ENCODE results near the gene ZNF280B.
"Not testable (repeated sequence)": the region's sequence is repeated elsewhere in the genome, so short reads cannot be mapped to it uniquely, and the experiment has no call there.

The ZNF280B gene

GRCh38 chr22:22513619-22514018 lies 5.1 kb upstream of the ZNF280B start:
- DNase-seq (ENCODE audit: low spot score): no peak
- ChIA-PET POLR2A (ENCODE audit: low non-redundant PET) (no interaction called here), CTCF (no interaction called here)
- H3K27ac ChIP-seq: no peak overlapping the region
- no peak for TF ChIP-seq CTCF (conservative IDR thresholded peaks at IDR 0.05; ENCODE audit: low read depth)

GRCh38 chr22:22512951-22513350 lies 4.4 kb upstream of the ZNF280B start:
- DNase-seq (ENCODE audit: low spot score): no peak
- no peak overlapping the region for H3K27ac ChIP-seq
- CTCF ChIA-PET: no interaction called here
- POLR2A ChIA-PET (ENCODE audit: low non-redundant PET): no interaction called here
- no peak for TF ChIP-seq CTCF (conservative IDR thresholded peaks at IDR 0.05; ENCODE audit: low read depth)

GRCh38 chr22:22510833-22511232 lies 2.3 kb upstream of the ZNF280B start:
- H3K27ac ChIP-seq; POLR2A ChIA-PET (ENCODE audit: low non-redundant PET); CTCF ChIA-PET; DNase-seq (ENCODE audit: low spot score): not testable (repeated sequence)

GRCh38 chr22:22509912-22510311 lies 1.4 kb upstream of the ZNF280B start:
- DNase-seq (ENCODE audit: low spot score); H3K27ac ChIP-seq; POLR2A ChIA-PET (ENCODE audit: low non-redundant PET); CTCF ChIA-PET: not testable (repeated sequence)

GRCh38 chr22:22507743-22508273 lies 734 bp downstream of the ZNF280B start:
- ChIA-PET CTCF (interaction anchor here (0.6 to 1.6 kb wide), 2 partner anchors 24 to 363 kb away, joined by 3 to 9 read pairs; no protein-coding TSS in a partner anchor), POLR2A (ENCODE audit: low non-redundant PET) (no interaction called here)
- H3K27ac ChIP-seq: peak overlapping the region; percentile 22
- DNase-seq (ENCODE audit: low spot score): no peak
- TF ChIP-seq CTCF (conservative IDR thresholded peaks at IDR 0.05; ENCODE audit: low read depth): no peak

GRCh38 chr22:22506736-22507135 lies 1.8 kb downstream of the ZNF280B start:
- POLR2A ChIA-PET (ENCODE audit: low non-redundant PET): no interaction called here
- CTCF ChIA-PET: no interaction called here
- no peak for TF ChIP-seq CTCF (conservative IDR thresholded peaks at IDR 0.05; ENCODE audit: low read depth)

GRCh38 chr22:22498267-22498666 lies 10.3 kb downstream of the ZNF280B start:
- ChIA-PET POLR2A (ENCODE audit: low non-redundant PET) (no interaction called here), CTCF (interaction anchor here (0.6 kb wide), 1 partner anchor 1041 kb away, joined by 3 read pairs; no protein-coding TSS in a partner anchor)
- no peak for DNase-seq (ENCODE audit: low spot score)
- TF ChIP-seq CTCF (conservative IDR thresholded peaks at IDR 0.05; ENCODE audit: low read depth): no peak
- H3K27ac ChIP-seq: no peak overlapping the region

More at GRCh38 chr22:22506736-22507135, 1.8 kb downstream of the ZNF280B start:
- no peak overlapping the region for H3K27ac ChIP-seq
- no peak for DNase-seq (ENCODE audit: low spot score)

- DNase-seq (ENCODE audit: low spot score); H3K27ac ChIP-seq; POLR2A ChIA-PET (ENCODE audit: low non-redundant PET): not testable (repeated sequence)
- CTCF ChIA-PET: interaction anchor here (0.6 kb wide), 1 partner anchor 754 kb away, joined by 3 read pairs; no protein-coding TSS in a partner anchor
These were observed 17.0 kb downstream of the ZNF280B start for GRCh38 chr22:22491589-22491988.
